ENCODE data around the gene SOBP.

DNA sequence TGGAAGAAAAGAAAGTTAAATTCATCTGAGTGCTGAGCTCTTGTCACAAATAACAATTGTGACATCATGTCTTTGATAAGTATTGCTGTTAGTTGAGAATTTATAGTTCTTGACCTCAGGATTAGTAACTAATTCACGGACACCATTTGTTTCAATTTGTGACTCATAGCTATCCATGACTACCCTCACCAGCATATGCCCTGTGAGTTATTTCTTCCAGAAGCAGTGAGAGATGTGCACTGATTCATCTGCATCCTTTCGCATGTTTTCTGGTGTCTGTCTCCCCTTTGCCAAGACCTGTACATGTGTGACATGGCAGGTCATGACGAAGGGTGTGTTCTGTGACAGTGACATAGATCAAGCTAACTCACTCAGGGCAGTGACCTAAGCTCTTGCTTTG lies 86.9 kb downstream of the SOBP start:
- TF ChIP-seq, protein P1, sequence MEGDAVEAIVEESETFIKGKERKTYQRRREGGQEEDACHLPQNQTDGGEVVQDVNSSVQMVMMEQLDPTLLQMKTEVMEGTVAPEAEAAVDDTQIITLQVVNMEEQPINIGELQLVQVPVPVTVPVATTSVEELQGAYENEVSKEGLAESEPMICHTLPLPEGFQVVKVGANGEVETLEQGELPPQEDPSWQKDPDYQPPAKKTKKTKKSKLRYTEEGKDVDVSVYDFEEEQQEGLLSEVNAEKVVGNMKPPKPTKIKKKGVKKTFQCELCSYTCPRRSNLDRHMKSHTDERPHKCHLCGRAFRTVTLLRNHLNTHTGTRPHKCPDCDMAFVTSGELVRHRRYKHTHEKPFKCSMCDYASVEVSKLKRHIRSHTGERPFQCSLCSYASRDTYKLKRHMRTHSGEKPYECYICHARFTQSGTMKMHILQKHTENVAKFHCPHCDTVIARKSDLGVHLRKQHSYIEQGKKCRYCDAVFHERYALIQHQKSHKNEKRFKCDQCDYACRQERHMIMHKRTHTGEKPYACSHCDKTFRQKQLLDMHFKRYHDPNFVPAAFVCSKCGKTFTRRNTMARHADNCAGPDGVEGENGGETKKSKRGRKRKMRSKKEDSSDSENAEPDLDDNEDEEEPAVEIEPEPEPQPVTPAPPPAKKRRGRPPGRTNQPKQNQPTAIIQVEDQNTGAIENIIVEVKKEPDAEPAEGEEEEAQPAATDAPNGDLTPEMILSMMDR (IDR thresholded peaks at IDR 0.05; ENCODE audit: extremely low read depth in 1 of 2, insufficient read depth in 1 of 2, low read depth in 1 of 2, low read length in 2 of 2): no peak
- no peak for TF ChIP-seq EZH2 (IDR thresholded peaks at IDR 0.05; ENCODE audit: borderline replicate concordance, low read depth, low read length, severe bottlenecking)
